ENCODE results near the gene CSNK2A2.

The CSNK2A2 gene

DNA sequence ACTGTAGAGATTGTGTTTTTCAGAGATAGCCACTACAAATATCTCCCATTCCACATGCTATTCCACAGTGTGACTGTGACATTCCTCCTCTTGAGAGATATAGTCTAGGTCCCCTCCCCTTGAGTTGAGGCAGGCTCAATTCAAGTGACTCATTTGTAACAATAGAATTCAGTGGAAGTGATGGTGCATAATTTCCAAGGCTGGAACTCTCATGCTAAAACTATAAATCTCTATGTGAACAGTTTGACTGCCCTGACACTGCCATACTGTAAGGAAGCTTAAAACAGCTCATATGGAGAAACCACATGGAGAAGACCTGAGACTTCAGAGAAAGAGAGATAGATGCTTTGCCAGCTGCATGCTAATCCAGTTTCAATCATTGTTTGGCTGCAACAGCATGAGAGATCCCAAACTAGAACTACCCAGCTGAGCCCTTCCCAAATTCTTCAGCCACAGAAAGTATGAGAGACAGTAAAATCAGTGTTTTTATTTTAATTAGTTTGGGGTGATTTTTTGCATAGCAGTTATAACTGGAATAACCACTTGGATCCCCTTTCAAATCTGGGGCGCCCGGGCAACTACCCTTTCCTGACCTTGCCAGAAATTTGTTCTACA, 19.5 kb upstream of the CSNK2A2 start:
- TF ChIP-seq, protein P1, sequence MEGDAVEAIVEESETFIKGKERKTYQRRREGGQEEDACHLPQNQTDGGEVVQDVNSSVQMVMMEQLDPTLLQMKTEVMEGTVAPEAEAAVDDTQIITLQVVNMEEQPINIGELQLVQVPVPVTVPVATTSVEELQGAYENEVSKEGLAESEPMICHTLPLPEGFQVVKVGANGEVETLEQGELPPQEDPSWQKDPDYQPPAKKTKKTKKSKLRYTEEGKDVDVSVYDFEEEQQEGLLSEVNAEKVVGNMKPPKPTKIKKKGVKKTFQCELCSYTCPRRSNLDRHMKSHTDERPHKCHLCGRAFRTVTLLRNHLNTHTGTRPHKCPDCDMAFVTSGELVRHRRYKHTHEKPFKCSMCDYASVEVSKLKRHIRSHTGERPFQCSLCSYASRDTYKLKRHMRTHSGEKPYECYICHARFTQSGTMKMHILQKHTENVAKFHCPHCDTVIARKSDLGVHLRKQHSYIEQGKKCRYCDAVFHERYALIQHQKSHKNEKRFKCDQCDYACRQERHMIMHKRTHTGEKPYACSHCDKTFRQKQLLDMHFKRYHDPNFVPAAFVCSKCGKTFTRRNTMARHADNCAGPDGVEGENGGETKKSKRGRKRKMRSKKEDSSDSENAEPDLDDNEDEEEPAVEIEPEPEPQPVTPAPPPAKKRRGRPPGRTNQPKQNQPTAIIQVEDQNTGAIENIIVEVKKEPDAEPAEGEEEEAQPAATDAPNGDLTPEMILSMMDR (conservative IDR thresholded peaks at IDR 0.05; ENCODE audit: low read depth, low read length): no peak
- no peak for DNase-seq (ENCODE audit: low read depth)
- H3K4me3 ChIP-seq (ENCODE audit: low read length): no peak overlapping the region

- TF ChIP-seq, protein P1 (conservative IDR thresholded peaks at IDR 0.05; ENCODE audit: low read depth, low read length): no peak
- DNase-seq (ENCODE audit: low read depth): no peak
- H3K4me3 ChIP-seq (ENCODE audit: low read length): no peak overlapping the region
Observed at GRCh38 chr16:58212824-58213655, 15.1 kb upstream of the CSNK2A2 start.

GRCh38 chr16:58211846-58212245, 13.9 kb upstream of the CSNK2A2 start:
- H3K4me3 ChIP-seq (ENCODE audit: low read length): no peak overlapping the region
- TF ChIP-seq, protein P1 (conservative IDR thresholded peaks at IDR 0.05; ENCODE audit: low read depth, low read length): no peak
- DNase-seq (ENCODE audit: low read depth): no peak

- no peak for DNase-seq (ENCODE audit: low read depth)
- TF ChIP-seq, protein P1 (conservative IDR thresholded peaks at IDR 0.05; ENCODE audit: low read depth, low read length): no peak
- H3K4me3 ChIP-seq (ENCODE audit: low read length): no peak overlapping the region
Observed at GRCh38 chr16:58211245-58211644, 13.3 kb upstream of the CSNK2A2 start.

DNA sequence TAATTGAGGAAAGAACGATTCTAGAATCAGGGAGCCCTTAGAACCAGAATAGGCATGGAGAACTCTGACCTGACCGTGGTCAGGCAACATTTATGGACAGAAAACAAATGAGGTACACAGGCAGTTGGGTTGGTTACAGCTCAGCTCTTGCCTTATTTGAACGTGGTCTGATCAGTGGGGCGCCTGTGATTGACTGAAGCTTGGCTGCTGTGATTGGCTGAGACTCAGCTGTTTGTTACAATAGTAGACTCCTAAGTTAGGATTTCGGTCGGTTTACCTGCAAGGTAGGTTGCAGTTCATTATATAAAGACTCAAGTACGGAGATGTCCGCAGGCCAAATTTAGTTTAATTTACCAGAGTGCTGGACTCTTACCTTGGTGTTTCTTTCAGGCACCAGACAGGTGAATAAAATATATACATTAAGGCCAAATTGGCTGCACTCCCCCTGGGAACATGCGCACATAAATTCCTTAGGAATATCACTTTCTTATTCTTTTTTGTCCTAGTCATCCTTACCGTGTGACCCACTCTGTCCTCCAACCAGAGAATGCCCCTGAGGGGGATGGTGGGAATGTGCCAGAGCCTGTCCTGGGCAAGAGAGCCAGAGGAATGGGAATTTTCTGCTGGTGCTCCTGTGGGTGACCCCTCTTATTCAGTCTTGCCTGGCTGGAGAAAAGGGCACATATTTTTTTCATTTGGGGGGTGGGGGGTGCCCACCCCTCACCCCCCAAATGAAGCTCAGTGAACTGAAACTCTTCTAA, 7.5 kb upstream of the CSNK2A2 start:
- DNase-seq (ENCODE audit: low read depth): no peak
- TF ChIP-seq, protein P1 (conservative IDR thresholded peaks at IDR 0.05; ENCODE audit: low read depth, low read length): no peak
- no peak overlapping the region for H3K4me3 ChIP-seq (ENCODE audit: low read length)

DNA sequence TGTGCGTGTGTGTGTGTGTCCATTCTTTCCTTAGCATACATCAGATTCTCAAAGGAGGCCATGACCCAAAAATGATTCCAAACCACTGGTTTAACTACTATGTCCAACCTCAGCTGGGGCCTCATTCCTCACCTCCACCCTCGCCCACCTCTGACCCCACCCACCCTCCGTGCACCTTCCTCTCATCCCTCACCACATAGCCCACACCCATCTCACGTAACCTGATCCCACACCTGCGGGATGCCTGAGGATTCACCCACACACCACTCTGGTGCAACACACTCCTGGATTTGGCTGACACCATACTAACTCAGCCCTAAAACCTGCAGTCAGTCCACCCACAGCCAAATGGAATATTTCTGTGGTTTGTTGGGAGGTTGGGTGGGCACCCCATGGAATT, 3.3 kb upstream of the CSNK2A2 start:
- TF ChIP-seq, protein P1 (conservative IDR thresholded peaks at IDR 0.05; ENCODE audit: low read depth, low read length): no peak

More for the DNA sequence above, 3.3 kb upstream of the CSNK2A2 start:
- H3K4me3 ChIP-seq (ENCODE audit: low read length): no peak overlapping the region
- DNase-seq (ENCODE audit: low read depth): no peak
